ENCODE results near the gene UBE2H.
"Not testable (repeated sequence)": the region's sequence is repeated elsewhere in the genome, so short reads cannot be mapped to it uniquely, and the experiment has no call there.

The UBE2H gene

DNA sequence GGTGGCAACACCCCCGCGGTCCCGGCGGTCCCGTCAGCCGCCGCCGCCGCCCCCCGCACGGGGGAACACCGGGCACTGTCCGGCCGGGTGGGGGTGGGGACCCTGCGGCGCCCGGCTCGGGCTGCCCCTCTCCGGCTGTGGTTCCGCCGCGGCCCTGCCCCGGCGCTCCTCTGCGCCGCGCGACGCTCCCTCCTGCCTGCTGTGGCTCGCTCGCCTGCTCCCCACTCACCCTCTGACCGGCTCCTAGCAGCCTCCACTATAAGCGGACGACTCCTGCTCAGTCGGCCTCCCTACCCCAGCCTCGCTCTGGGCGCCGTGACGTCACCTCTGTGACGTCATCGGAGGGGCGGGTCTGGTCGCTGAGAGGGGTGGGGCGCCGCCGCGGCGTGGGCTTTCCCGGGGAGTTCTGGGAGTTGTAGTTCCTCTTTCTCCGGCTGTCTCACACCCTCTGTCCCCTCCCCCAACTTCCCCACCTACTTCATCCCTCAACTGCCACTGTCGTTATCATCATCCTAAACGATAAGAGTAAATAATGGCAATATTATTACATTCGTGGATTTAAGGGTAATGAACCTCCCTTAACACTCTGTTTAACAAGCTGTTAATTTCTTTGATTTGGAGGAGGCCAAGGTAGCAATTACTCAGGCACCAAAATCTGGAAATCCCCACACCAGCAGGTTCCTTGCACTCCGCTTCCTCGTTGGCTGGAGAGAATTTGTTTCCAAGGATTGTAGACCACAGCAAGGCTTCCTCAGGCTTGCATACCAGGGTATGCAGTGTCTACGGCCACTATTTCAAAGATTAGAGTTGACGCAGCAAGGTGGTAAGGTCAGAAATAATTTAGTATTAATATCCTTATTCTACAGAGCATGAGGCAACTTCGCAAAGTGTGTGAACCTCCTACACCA, at the start of gene UBE2H:
TSS of gene UBE2H (minus strand) at position 308 of the 908 bp plus-strand sequence. CDS start 405 bp downstream, outside the sequence.
- peak; percentile 84 to 86 for DNase-seq (ENCODE audit: low read depth in 2 of 2)

DNA sequence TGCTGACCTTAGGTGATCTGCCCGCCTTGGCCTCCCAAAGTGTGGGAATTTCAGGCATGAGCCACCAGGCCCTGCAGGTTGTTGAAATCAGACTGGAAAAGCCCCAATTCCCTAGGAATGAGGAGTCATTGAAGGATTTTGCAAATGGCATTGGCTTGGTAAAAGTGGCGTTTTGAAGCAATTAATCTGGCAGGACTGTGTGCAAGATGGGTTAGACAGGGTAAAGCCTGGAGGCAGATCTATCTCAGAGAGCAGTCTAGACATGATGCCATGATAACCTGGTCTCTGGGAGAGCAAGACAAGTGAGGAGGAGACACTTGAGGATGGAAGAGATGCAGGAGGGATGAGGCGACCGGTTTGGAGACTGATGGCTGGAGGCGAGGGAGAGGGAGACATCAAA, 45.7 kb upstream of the UBE2H start:
- DNase-seq (ENCODE audit: low read depth in 2 of 2), result no peak

DNA sequence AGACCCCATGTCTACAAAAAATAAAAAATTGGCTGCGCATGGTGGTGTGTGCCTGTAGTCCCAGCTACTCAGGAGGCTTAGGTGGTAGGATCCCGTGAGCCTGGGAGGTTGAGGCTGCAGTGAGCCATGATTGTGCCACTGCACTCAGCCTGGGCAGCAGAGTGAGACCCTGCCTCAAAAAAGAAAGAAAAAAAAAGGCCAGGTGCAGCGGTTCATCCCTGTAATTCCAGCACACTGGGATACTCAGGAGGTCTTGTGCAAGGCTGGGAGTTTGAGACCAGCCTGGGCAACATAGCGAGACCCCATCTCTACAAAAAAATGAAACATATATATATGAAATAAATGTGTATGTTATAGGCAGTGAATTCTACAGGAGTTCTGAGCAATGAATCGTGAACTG, 44.5 kb upstream of the UBE2H start:
- DNase-seq (ENCODE audit: low read depth in 2 of 2), result no peak

DNA sequence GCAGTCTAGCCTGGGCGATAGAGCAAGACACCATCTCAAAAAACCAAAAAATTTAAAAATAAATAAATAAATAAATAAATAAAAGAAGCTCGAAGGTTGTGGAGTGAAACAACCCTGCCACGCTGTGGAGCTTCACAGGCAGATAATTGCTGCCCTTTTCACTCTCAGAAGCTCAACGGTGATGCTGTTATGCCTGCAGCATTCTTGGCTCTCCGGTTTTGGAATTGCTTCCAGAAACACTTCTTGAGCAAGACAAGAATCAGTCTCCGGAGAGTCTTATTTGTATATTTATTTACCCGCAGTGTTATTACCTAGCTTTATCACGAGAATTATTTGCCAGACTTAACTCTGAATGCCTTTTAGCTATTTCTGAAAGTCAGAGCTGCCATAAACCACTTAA, 40.5 kb upstream of the UBE2H start:
- DNase-seq (ENCODE audit: low read depth in 2 of 2), result no peak

DNA sequence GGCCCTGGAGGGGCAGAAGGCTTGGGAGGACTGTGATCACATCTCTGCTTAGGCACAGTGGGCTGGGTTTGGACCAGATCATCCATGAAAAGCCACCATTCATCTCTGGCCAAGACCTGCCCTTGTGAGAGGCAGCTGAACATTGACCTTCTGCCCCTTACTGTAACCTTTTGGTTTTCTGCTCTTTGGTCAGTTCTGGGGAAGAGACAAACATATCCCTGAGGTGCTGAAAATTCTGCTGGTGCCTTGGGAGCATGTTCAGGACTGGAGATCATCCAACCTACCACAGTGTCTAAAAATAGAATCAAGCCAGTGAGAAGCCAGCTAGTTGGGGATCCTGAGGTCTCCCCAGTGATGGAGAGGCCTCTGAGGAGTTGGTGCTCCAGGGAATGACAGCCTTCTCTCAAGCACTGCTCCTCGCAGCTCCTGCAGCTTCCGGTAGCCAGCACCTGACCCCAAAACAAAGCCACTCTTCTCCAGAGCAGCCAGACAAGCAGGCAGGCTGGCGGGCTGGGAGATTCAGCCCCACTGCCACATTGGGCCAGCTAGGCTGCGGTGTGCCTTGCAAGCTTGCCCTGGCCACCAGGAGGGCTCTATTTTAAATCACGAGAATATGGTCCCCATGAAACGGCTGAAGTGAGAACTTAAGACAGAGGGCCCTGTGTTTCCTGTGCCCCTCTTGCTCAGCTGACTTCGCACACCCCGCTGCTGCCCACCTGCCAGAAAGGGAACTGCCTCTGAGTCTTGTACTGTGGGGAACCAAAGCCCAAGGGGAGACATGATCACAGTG, 37.8 kb upstream of the UBE2H start:
- no peak for DNase-seq (ENCODE audit: low read depth in 2 of 2)

DNA sequence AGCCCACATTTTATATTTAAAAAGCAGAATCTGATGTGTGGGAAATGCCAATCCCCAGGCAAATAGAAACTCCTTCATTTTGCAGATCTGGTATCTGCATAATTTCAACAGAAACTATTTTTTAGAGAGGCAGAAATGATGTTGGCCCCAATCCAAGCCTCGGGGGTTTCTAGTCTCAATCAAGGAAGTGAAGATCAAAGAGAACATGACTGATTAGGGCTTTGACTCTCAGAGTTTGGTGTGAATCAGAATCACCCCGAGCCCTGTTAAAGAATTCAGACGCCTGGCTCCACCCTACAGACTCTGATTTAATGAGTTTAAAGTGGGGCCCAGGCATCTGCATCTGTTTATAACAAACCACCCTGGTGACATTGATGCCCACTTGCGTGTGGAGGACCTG, 36.7 kb upstream of the UBE2H start:
- DNase-seq (ENCODE audit: low read depth in 2 of 2), result peak; percentile 28 to 44

DNA sequence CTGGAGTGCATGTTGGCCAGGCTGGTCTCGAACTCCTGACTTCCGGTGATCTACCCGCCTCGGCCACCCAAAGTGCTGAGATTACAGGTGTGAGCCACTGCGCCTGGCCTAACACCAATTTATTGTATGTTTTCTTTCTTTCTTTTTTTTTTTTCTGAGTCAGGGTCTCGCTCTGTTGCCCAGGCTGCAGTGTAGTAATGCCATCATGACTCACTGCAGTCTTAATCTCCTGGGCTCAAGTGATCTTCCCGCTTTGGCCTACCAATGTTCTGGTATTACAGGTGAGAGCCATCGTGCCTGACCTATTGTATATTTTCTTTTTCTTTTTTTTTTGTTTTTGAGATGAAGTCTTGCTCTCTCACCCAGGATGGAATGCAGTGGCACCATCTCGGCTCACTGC, 33.8 kb upstream of the UBE2H start:
- no peak for DNase-seq (ENCODE audit: low read depth in 2 of 2)

DNA sequence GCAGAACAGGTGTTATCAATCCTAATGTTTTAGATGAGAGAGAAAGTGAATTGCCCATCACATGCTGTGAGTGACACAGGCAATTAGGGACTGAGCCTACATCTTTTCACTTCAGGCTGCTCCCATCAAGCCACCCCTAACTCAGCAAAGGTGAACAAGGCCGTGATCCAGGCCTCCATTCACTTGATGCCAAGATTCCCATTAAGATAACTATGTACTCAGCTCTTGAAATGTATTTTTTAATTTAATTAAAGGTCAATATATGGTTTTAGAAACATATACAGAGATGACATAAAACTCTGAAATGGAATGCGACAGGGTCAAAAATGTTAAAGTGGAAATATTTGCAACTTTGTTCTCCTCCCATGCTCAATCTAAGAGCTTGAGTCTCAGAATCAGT, 27.9 kb upstream of the UBE2H start:
- DNase-seq (ENCODE audit: low read depth in 2 of 2), result no peak

DNA sequence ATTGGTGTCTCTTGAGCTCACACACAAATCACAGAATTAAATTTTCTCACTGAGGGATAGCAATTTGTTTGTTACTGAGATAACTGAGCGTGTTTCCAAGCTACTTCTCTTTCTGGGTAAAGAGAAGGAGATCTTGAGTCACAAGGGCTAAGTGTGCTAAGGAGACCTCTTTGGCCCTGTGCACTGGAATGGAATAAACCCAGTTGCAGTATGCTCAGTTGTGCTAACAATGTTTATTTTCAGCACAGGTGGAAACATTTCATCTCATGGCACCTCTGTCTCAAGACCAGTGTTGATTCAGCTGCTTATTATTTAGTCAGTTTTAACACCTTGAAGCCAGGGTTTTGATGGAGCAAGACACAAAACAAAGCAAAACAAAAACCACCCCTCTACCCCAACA, 22.5 kb upstream of the UBE2H start:
- no peak for DNase-seq (ENCODE audit: low read depth in 2 of 2)

DNA sequence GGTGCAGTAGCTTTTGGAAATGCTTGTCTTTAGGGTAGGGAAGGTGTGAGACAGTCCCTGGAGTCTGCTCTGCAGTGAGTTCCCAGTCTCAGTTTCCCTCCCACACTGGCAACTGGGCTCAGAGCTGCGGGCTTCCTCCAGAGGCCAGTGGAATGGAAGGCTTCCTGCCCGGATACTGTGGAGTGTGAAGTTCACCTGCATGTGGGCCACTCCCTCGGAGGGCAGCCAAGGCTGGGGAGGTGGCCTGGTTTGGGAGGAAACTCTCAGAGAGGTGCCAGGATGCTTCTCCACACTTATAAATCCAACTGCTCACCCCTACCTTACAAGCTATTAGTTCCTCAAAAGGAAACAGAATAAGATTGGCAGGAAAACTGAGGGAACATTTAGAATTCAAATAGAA, 18.1 kb upstream of the UBE2H start:
- DNase-seq (ENCODE audit: low read depth in 2 of 2), result no peak

DNA sequence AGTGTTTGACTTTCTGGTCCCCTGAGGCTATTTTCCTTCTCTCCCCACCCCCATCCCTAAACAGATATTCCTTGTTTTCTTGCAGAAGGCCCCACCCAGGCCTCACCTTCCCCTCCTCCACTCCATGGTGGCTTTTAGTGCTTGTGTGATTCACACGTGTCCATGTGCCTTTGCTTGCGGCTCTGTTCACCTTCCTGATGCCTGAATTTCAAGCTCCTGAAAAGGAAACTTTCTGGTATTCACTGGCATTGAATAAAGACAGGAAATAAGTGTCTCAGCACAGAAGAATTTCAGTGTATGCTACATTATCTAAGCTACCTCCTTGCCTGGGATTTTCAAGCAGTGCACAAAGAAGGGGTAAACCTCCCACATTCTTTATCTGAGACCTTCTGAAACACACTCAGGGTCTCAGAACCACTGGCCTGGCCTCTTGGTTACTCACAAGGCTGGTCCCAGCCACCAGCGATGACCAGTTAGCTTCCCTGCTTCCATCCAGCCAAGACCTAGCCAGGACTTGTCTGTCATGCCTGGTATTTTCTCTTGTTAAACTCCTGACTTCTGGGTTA, 17.2 kb upstream of the UBE2H start:
- no peak for DNase-seq (ENCODE audit: low read depth in 2 of 2)

DNA sequence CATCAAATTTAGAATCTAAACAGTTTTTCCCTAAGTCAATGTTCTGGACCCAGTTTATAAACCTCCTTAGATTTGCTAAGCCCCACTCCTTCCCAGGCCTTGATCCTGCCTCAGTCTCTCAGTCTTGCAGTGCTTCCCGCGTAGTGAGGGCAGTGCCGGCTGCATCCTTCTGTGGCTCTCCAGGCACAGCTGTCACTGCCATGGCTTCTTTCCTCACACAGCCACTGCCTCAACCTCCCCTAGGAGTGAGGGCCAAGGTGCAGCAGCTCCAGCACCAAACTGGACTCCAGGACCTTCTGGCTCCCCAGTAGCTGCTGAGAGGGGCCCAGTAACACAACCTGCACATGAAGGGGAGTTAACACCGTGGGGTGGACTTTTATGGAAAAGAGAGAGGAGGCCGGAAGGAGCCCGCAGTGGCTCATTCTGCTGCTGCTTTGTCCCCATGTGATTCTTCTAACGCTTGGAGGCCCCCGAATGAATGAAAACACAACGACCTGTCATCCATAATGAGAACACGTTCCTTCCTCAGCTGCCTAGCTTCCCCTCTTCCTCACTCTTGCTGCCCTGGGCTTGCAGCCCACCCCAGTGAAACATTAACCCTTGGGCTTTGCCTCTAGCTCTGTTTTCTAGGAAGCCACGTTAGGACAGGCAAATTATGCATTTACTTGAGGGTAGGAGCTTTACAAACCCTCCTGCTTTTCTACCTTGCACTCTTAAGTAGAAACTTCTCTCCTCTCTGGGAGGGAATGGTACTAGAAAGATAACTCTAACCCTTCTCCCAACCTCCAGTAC, 16.0 kb upstream of the UBE2H start:
- no peak for DNase-seq (ENCODE audit: low read depth in 2 of 2)

DNA sequence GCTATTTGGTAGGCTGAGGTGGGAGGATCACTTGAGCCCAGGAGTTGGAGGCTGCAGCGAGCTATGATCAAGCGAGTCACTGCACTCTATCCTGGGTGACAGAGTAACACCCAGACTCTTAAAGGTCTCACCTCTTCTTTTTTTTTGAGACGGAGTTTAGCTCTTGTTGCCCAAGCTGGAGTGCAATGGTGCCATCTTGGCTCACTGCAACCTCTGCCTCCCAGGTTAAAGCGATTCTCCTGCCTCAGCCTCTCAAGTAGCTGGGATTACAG, 7.4 kb upstream of the UBE2H start:
- not testable (repeated sequence) for DNase-seq (ENCODE audit: low read depth in 2 of 2)

DNA sequence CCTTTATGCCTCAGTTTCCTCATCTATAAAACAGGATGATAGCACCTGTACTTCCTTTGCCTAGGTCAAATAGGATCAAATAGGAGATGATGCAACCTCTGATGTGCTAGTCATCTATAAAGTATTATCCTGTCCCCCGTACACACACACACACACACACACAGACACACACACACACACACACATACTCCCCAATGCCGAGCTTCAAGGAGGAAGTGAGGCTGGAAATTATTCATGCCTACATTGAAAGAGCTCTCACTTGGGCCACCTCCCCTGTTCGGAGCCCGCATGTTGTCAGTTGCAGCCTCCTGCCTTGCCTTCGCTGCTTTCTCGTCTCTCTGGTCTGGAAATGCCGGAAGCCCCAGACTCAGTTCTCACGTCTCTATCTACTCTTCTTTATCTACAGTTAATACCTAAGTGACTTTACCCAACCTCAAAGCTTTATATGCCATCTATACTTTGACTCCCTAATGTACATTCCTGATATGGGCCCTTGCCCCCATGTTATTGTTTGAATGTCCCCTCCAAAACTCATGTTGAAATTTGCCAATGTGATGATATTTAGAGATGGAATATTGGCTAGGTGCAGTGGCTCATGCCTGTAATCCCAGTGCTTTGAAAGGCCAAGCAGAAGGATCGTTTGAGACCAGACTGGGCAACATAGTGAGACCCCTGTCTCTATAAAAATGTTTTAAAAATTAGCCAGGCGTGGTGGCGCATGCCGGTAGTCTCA, 6.9 kb upstream of the UBE2H start:
- no peak for DNase-seq (ENCODE audit: low read depth in 2 of 2)

DNA sequence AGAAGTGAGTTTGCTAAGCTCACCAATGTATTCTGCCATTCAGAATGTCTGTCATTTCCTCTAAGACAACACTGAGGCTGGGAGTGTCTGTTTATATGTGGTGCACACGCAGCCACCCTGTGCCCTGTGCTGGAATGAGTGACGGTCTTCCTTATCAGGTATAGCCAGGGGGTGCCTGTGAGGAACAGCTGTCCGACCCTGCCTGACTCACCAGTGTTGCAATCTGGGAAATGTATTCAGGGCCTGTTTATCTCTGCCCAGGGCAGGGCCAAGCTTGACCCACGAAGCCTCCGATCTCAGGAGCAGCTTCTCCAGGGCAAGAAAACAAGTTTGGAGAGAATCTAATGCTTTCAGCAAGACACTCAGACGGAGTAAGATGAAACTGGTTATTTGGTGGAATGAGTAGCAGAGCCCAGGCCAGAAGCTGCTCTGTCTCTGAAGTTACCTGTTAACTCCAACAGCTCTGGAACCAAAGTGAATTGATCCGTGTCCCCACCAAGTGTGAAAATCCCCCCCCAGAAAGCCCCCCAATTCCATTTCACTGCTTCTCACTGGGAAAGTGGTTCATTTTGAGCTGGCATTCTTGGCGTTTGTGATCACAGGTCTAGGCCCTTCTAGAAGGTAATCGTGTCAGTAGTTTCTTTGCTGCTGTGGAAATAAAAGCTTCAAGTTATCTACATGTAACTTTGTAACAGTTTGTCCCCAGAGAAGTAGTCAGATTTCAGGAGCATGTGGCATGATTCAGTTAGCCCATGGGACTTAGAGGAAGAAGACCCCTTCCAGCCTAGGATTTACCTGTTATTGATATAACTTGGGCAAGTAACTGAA, 6.1 kb upstream of the UBE2H start:
- no peak for DNase-seq (ENCODE audit: low read depth in 2 of 2)

DNA sequence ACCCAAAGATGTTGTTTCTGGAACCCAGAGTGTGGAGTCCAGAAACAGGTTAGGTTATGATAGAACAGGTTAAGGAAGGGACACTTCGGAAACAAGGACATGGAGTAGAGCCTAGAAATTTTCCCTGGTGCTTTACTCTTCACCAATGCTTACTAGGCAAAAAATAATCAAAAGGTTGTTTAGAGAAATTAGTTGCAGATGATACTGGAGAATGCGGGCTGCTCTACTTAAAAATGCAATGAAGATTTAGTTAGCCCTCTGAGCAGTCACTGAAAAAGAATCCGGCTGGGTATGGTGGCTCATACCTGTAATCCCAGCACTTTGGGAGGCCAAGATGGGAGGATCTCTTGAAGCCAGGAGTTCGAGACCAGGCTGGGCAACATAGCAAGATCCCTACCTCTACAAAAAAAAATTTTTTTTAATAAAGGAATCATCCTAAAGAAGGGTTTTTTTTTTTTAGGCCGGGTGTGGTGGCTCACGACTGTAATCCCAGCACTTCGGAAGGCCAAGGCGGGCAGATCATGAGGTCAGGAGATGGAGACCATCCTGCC, 3.3 kb upstream of the UBE2H start:
- DNase-seq (ENCODE audit: low read depth in 2 of 2), result no peak

DNA sequence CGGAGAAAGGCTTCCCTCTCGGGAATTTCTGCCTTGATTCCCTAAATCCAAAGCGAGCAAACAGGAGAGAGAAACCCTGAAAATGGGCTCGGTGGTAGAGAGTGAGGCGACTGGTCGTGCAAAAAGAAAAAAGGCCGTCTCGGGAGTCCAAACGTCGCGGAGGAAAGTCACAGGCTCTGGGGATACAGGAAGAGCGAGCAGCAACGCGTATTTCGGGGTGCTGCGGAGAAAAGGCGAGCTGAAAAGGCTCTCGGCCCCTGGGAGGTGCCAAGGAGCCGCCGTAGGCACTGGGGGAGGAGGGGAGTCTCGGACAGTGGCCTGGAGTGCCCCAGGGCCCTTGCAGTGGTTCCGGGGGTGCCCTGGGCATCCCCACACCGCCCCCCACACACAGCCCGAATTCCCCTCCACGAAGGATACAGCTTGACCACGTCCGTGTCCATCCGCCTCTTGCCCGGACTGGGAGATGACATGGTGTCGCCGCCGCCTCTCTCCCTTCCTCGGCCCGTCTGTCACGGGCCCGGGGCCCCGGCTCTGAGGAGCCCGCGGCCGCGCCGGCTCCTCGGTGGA, 591 bp downstream of the UBE2H start:
- peak; percentile 7 to 14 for DNase-seq (ENCODE audit: low read depth in 2 of 2)

DNA sequence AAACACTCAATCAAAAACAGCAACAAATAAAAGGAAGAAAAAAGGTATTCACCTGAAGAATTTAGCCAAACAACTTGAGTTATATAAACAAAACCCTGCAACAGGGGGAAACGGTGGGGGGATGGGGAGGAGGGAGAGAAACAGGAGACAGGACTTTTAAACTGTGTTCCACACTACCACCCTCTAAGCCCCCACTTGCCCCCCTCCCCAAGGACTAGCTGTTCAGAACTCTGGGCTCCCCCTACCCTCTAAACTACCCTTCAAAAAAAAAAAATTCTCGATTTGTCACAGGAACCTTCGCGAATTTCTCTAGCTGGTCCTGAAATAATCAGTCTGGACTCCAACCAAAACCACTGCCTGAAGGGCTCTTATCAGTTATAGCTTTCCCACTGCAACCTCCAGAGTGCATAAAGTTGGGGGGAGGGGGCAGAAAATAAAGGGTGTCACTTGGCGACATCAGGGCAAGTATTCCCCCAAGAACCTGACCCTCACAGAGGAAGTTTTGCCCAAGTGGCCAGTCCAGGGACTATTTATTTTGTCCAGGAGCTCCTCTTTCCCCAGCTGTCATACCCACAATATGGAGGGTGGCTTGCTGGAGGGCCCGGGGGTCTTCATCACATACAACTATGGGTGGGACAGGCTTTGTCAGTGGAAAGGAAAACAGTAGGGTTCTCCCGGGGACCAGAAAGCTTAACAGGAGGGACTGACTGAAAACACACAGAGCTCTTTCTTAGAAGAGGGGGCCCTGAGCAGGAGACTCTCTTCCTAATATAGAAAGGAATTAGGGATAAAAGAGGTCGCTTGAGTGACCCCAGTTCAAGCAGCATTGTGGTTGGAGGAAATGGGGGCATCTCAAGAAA, 1.3 kb downstream of the UBE2H start:
- DNase-seq (ENCODE audit: low read depth in 2 of 2), result no peak

DNA sequence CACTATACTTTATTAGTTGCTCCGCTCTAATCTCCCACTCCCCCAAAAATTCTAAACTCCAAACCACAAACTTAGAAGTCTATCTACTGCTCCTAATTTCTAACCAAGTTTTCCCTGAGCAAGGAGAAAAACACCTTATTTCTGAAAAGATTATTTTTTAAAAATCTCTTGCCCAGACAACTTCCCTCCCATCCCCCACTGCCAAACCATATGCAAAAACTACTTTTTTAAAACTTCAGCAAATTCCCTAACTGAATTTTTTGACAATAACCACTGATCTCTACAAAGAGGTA, 1.9 kb downstream of the UBE2H start:
- no peak for DNase-seq (ENCODE audit: low read depth in 2 of 2)
